Ovary (tissue), 3 donors: Measurements from ENCODE around the gene GLO1.

Experiments
- CTCF ChIP-seq, 3 donors: fragments of 450-650 bp in 2 of 3; fragments of 200-600 bp in 1 of 3; IDR thresholded peaks; one replicate each; pipeline versions ENCODE4 v1.5.1 to v1.8.0; 2016 to 2022; ENCODE audit warnings: antibody characterized with exemption in 3 of 3, mild to moderate bottlenecking in 1 of 3
- POLR2A ChIP-seq: fragments of 450-650 bp; IDR thresholded peaks from one replicate; pipeline ENCODE4 v1.6.1; 2017; ENCODE audit warnings: antibody characterized with exemption, mild to moderate bottlenecking, moderate library complexity
- donor health status: DM: no; HTN: no; CAD: no.

- TF ChIP-seq POLR2A = no peak
- no peak for TF ChIP-seq CTCF (IDR thresholded peaks at IDR 0.05)
Observed at GRCh38 chr6:38676236-38676973, 26.5 kb downstream of the GLO1 start.
